H1 (cell line): ENCODE data around the gene ABCA1. TPM values are rescaled to one million over a fixed set of nuclear protein-coding genes. Genes with fewer than 3 reads are reported as not detected.

Experiments used
- CTCF ChIA-PET: fragments of 300-600 bp; sonication (Branson Sonifier 250); formaldehyde crosslinking; loops from one replicate; lab custom pipeline; 2021; ENCODE audit not compliant: partially characterized antibody; lab: Charles Lee
- POLR2A ChIA-PET: fragments of 300-600 bp; sonication (Branson Sonifier 250); formaldehyde crosslinking; loops from one replicate; lab custom pipeline; 2021; ENCODE audit warnings: inconsistent platforms; ENCODE audit not compliant: partially characterized antibody; lab: Charles Lee
- DNase-seq, 2 experiments: peaks; one replicate each; pipeline versions ENCODE4 v3.0.0 to v3.0.0-alpha.2; 2010 to 2022; ENCODE audit warnings: low spot score in 2 of 2, low read depth in 1 of 2, mixed read lengths in 1 of 2
- FAIRE-seq: peaks from 2 replicates; lab custom pipeline; 2011; peaks lifted over from hg19 to GRCh38; lab: Jason Lieb, UNC
- H2AFZ ChIP-seq: 2 replicates; pipeline ENCODE4 v1.8.1; 2012; ENCODE audit warnings: low read length, inconsistent platforms
- H2AK5ac ChIP-seq: 2 replicates; pipeline ENCODE4 v1.6.1; 2013; ENCODE audit warnings: low read depth, low read length
- H2BK120ac ChIP-seq: replicated peaks from 2 replicates; pipeline ENCODE3; 2013; ENCODE audit warnings: low read depth, low read length, inconsistent platforms
- H2BK12ac ChIP-seq: 2 replicates; pipeline ENCODE4 v1.6.1; 2013; ENCODE audit warnings: low read depth, low read length
- H2BK15ac ChIP-seq: 2 replicates; pipeline ENCODE4 v1.6.1; 2013; ENCODE audit warnings: low read length
- H2BK20ac ChIP-seq: 2 replicates; pipeline ENCODE4 v1.6.1; 2013; ENCODE audit warnings: low read length
- H2BK5ac ChIP-seq: 2 replicates; pipeline ENCODE4 v1.6.1; 2013; ENCODE audit warnings: low read depth, low read length
- H3K14ac ChIP-seq: 2 replicates; pipeline ENCODE4 v1.6.1; 2013; ENCODE audit warnings: inconsistent platforms; ENCODE audit not compliant: insufficient read length
- H3K18ac ChIP-seq: 2 replicates; pipeline ENCODE4 v1.6.1; 2013; ENCODE audit warnings: low read length; ENCODE audit errors: extremely low read depth
- H3K23ac ChIP-seq: 2 replicates; pipeline ENCODE4 v1.6.1; 2013; ENCODE audit warnings: inconsistent platforms; ENCODE audit not compliant: insufficient read length
- H3K23me2 ChIP-seq: 2 replicates; pipeline ENCODE4 v1.6.1; 2013; ENCODE audit warnings: low read depth, low read length
- H3K27ac ChIP-seq: 2 replicates; pipeline ENCODE4 v1.6.1; 2011; ENCODE audit warnings: low read depth, low read length, inconsistent platforms
- H3K27me3 ChIP-seq, 4 experiments: replicated peaks in 1 of 4; 1 replicate in 1 of 4; 2 replicates in 3 of 4; pipeline versions ENCODE4 v1.6.1 to v1.8.1; 2011 to 2013; ENCODE audit warnings: low read length in 3 of 4, mild to moderate bottlenecking in 3 of 4, inconsistent platforms in 2 of 4, mixed read lengths in 2 of 4, moderate library complexity in 1 of 4; ENCODE audit not compliant: control insufficient read depth in 3 of 4, insufficient read depth in 3 of 4; ENCODE audit errors: extremely low read depth in 1 of 4
- H3K36me3 ChIP-seq, 4 experiments: 2 replicates each; pipeline versions ENCODE4 v1.6.1 to v1.8.1; 2011 to 2013; ENCODE audit warnings: mild to moderate bottlenecking in 4 of 4, low read length in 3 of 4, moderate library complexity in 2 of 4, control low read depth in 1 of 4, inconsistent platforms in 1 of 4; ENCODE audit not compliant: insufficient read depth in 4 of 4, control insufficient read depth in 2 of 4
- H3K4ac ChIP-seq: replicated peaks from 2 replicates; pipeline ENCODE3; 2013; ENCODE audit warnings: low read length, low read depth, mixed read lengths, inconsistent platforms; ENCODE audit not compliant: insufficient read length
- H3K4me1 ChIP-seq, 4 experiments: replicated peaks in 1 of 4; 1 replicate in 1 of 4; 2 replicates in 3 of 4; pipeline versions ENCODE4 v1.6.1 to v1.8.1; 2011 to 2013; ENCODE audit warnings: low read length in 3 of 4, inconsistent platforms in 2 of 4, mixed read lengths in 1 of 4; ENCODE audit not compliant: insufficient read depth in 4 of 4, control insufficient read depth in 3 of 4
- H3K4me2 ChIP-seq, 2 experiments: 2 replicates each; pipeline versions ENCODE4 v1.6.1 to v1.8.1; 2011 to 2013; ENCODE audit warnings: low read depth in 2 of 2, low read length in 2 of 2, control low read depth in 1 of 2, inconsistent platforms in 1 of 2, mild to moderate bottlenecking in 1 of 2; ENCODE audit not compliant: insufficient read depth in 1 of 2
- H3K4me3 ChIP-seq, 4 experiments: fragments of 200-600, 300-600 bp in 1 of 4; sonication (generic), shearing (Covaris generic), sonication (Bioruptor Twin) in 1 of 4; 2 replicates each; pipeline versions ENCODE4 v1.5.1 to v1.8.1; 2011 to 2016; ENCODE audit warnings: low read length in 4 of 4, low read depth in 3 of 4, control low read depth in 2 of 4, inconsistent platforms in 2 of 4, mild to moderate bottlenecking in 2 of 4, mixed read lengths in 1 of 4, moderate library complexity in 1 of 4; ENCODE audit not compliant: insufficient read depth in 2 of 4; ENCODE audit errors: extremely low read depth in 1 of 4
- H3K56ac ChIP-seq: replicated peaks from 2 replicates; pipeline ENCODE3; 2013; ENCODE audit warnings: low read depth, mild to moderate bottlenecking, mixed read lengths, low read length, inconsistent platforms; ENCODE audit not compliant: insufficient read length
- H3K79me1 ChIP-seq: 2 replicates; pipeline ENCODE4 v1.6.1; 2013; ENCODE audit warnings: low read depth, low read length, control low read depth
- H3K79me2 ChIP-seq, 2 experiments: 2 replicates each; pipeline versions ENCODE4 v1.6.1 to v1.8.1; 2012 to 2013; ENCODE audit warnings: low read length in 2 of 2, mild to moderate bottlenecking in 2 of 2, inconsistent platforms in 1 of 2; ENCODE audit not compliant: insufficient read depth in 2 of 2, control insufficient read depth in 1 of 2
- H3K9ac ChIP-seq, 4 experiments: replicated peaks in 1 of 4; 1 replicate in 1 of 4; 2 replicates in 3 of 4; pipeline versions ENCODE4 v1.6.1 to v1.8.1; 2011 to 2013; ENCODE audit warnings: low read depth in 3 of 4, low read length in 3 of 4, control low read depth in 2 of 4, mild to moderate bottlenecking in 2 of 4, moderate library complexity in 2 of 4, inconsistent platforms in 1 of 4; ENCODE audit errors: extremely low read depth in 1 of 4
- H3K9me3 ChIP-seq, 2 experiments: 2 replicates each; pipeline versions ENCODE4 v1.6.1 to v1.8.1; 2012 to 2013; ENCODE audit warnings: mild to moderate bottlenecking in 2 of 2, moderate library complexity in 2 of 2, control low read depth in 1 of 2, inconsistent platforms in 1 of 2, low read depth in 1 of 2, low read length in 1 of 2, mixed read lengths in 1 of 2; ENCODE audit not compliant: insufficient read depth in 2 of 2
- H4K20me1 ChIP-seq, 2 experiments: replicated peaks in 1 of 2; 2 replicates each; pipeline versions ENCODE3 to v1.8.1; 2011 to 2013; ENCODE audit warnings: inconsistent platforms in 2 of 2, low read length in 2 of 2, mild to moderate bottlenecking in 1 of 2; ENCODE audit not compliant: insufficient read depth in 2 of 2, control insufficient read depth in 1 of 2
- H4K5ac ChIP-seq: 2 replicates; pipeline ENCODE4 v1.6.1; 2013; ENCODE audit warnings: low read length, low read depth, mixed read lengths, inconsistent platforms; ENCODE audit not compliant: insufficient read length
- H4K8ac ChIP-seq: 2 replicates; pipeline ENCODE4 v1.8.0; 2013; ENCODE audit warnings: mild to moderate bottlenecking, moderate library complexity, low read length, inconsistent platforms; ENCODE audit not compliant: insufficient read depth; ENCODE audit errors: extremely low read depth
- H4K91ac ChIP-seq: replicated peaks from 2 replicates; pipeline ENCODE3; 2013; ENCODE audit warnings: low read length, mixed read lengths, inconsistent platforms; ENCODE audit not compliant: insufficient read length
- ATF2 ChIP-seq: IDR thresholded peaks from 2 replicates; pipeline ENCODE4 v1.6.1; 2012; ENCODE audit warnings: low read length, inconsistent platforms
- CHD2 ChIP-seq: IDR thresholded peaks from 2 replicates; pipeline ENCODE4 v1.6.1; 2012; ENCODE audit warnings: low read length, improper control_type of control experiment
- EZH2 ChIP-seq: fragments of 200-600 bp; sonication (generic); IDR thresholded peaks from 2 replicates; pipeline ENCODE4 v1.7.1; 2012; ENCODE audit warnings: low read depth, mild to moderate bottlenecking, moderate library complexity, low read length, inconsistent platforms; ENCODE audit not compliant: severe bottlenecking
- GABPA ChIP-seq: IDR thresholded peaks from 2 replicates; pipeline ENCODE4 v1.6.1; 2011; ENCODE audit warnings: mild to moderate bottlenecking, low read length, moderate library complexity, borderline replicate concordance; ENCODE audit not compliant: insufficient read depth
- HDAC2 ChIP-seq, 2 experiments: fragments of 300-600 bp in 1 of 2; sonication (generic) in 1 of 2; IDR thresholded peaks; 2 replicates each; pipeline ENCODE4 v1.6.1; 2011 to 2012; ENCODE audit warnings: low read depth in 2 of 2, low read length in 2 of 2, mild to moderate bottlenecking in 2 of 2, moderate library complexity in 2 of 2, borderline replicate concordance in 1 of 2, inconsistent platforms in 1 of 2
- NRF1 ChIP-seq: IDR thresholded peaks from 2 replicates; pipeline ENCODE4 v1.6.1; 2011; ENCODE audit warnings: mild to moderate bottlenecking, low read depth, low read length, improper control_type of control experiment
- POLR2AphosphoS5 ChIP-seq: IDR thresholded peaks from 2 replicates; pipeline ENCODE4 v1.6.1; 2011; ENCODE audit warnings: low read depth, low read length
- RAD21 ChIP-seq, 2 experiments: IDR thresholded peaks in 1 of 2; conservative IDR thresholded peaks in 1 of 2; 2 replicates each; pipeline ENCODE4 v1.6.1; 2011; ENCODE audit warnings: low read depth in 2 of 2, low read length in 2 of 2, improper control_type of control experiment in 1 of 2, inconsistent platforms in 1 of 2, mild to moderate bottlenecking in 1 of 2, moderate library complexity in 1 of 2
- RXRA ChIP-seq: IDR thresholded peaks from 2 replicates; pipeline ENCODE4 v1.6.1; 2011; ENCODE audit warnings: low read depth, mild to moderate bottlenecking, low read length, moderate library complexity; ENCODE audit not compliant: insufficient read depth
- SP1 ChIP-seq: IDR thresholded peaks from 2 replicates; pipeline ENCODE4 v1.6.1; 2011; ENCODE audit warnings: low read depth, low read length
- SUZ12 ChIP-seq: fragments of 200-600 bp; sonication (generic); IDR thresholded peaks from 2 replicates; pipeline ENCODE4 v1.6.1; 2012; ENCODE audit warnings: mild to moderate bottlenecking, inconsistent platforms, low read length, moderate library complexity, mixed read lengths
- TBP ChIP-seq: IDR thresholded peaks from 2 replicates; pipeline ENCODE4 v1.6.1; 2011; ENCODE audit warnings: low read depth, low read length, improper control_type of control experiment
- TCF12 ChIP-seq: IDR thresholded peaks from 2 replicates; pipeline ENCODE4 v1.6.1; 2011; ENCODE audit warnings: low read depth, mild to moderate bottlenecking, low read length
- WGBS, 2 experiments: shearing (Covaris generic) in 1 of 2; methylation state at CpG; one replicate each; pipeline versions ENCODE4 v1.1.6 to v1.1.7; 2013 to 2015; ENCODE audit warnings: low lambda C conversion rate in 2 of 2, mixed read lengths in 2 of 2, inconsistent platforms in 1 of 2, low coverage in 1 of 2, missing lambda C conversion rate in 1 of 2; ENCODE audit not compliant: insufficient replicate concordance in 2 of 2, insufficient coverage in 1 of 2, insufficient read length in 1 of 2; ENCODE audit errors: extremely low coverage in 1 of 2, missing lambda C conversion rate in 1 of 2; 5-methylcytosine and 5-hydroxymethylcytosine counted together
- polyA plus RNA-seq, 7 experiments: library from polyadenylated mRNA; depleted of rRNA in 3 of 7; stranded (reverse) in 5 of 7; unstranded in 2 of 7; fragments of >200 nt in 5 of 7; fragments of 200-250 nt in 2 of 7; gene quantifications; 1 replicate in 5 of 7; 2 replicates in 1 of 7; 4 replicates in 1 of 7; pipeline versions ENCODE4 v1.2.1 to v1.2.3, GENCODE V29; 2011 to 2013; ENCODE audit warnings: missing spikeins in 2 of 7, mixed read lengths in 2 of 7
- total RNA-seq: library from RNA; stranded (reverse); fragmentation: NEBNext Ultra II Directional; extraction: Animal tissue kit (Norgen Biotek cat#: 25700); gene quantifications from 2 replicates; pipeline ENCODE4 v1.2.1, GENCODE V29; 2021

ABCA1 gene
- total and polyA plus RNA-seq, 2 of the 8 experiments (the other 6 are each of a cell fraction or from before 2014, with no cell fraction given): 6.9 to 7.8 TPM

DNA sequence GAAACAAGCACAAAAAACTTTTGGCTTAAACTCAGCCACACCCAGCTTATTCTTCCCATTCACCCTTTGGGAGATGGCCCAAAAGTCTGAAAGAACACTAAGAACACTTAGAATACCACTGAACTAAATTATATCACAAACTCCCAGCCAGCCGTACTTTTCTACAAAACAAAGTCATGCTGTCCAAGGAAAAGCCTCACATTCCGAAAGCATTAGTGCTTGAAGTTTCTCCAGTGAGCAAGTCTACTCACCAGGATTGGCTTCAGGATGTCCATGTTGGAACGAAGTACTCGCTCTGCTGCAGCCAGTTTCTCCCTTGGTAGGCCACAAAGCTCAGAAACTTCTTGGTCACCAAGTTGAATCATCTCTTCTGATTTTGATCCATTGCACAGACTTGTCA, 69.7 kb downstream of the ABCA1 start:
- H4K5ac ChIP-seq: no peak overlapping the region
- no peaks in the 10 kb centered on the region for H3K23me2 ChIP-seq
- no peak overlapping the region for H2AK5ac ChIP-seq
- no peak overlapping the region for H2BK5ac ChIP-seq
- H3K18ac ChIP-seq: no peak overlapping the region
- no peak for DNase-seq
- H2AFZ ChIP-seq: no peak overlapping the region
- H3K9me3 ChIP-seq: no peaks in the 10 kb centered on the region
- no peak overlapping the region for H2BK12ac ChIP-seq
- H3K23ac ChIP-seq: no peak overlapping the region
- no peak overlapping the region for H3K56ac ChIP-seq
- H3K14ac ChIP-seq: no peak overlapping the region
- H3K9ac ChIP-seq: no peak overlapping the region
- FAIRE-seq: no peak
- H2BK15ac ChIP-seq: no peak overlapping the region
- H2BK120ac ChIP-seq: no peak overlapping the region
- 96% methylated on average over 4 of the region's 4 CpGs; no CpG with 5 or more reads in 1 of the 2 experiments for WGBS, 2 experiments
- no peak overlapping the region for H3K27ac ChIP-seq
- H3K79me2 ChIP-seq: no peaks in the 10 kb centered on the region
- H3K36me3 ChIP-seq: no peaks in the 10 kb centered on the region; a peak in 4 of 8 replicates
- no peak overlapping the region for H3K4me3 ChIP-seq
- H3K79me1 ChIP-seq: no peaks in the 10 kb centered on the region
- ChIA-PET POLR2A (no interaction called here), CTCF (no interaction called here)
- no peak overlapping the region for H3K4me2 ChIP-seq
- H2BK20ac ChIP-seq: no peak overlapping the region
- H4K20me1 ChIP-seq: no peaks in the 10 kb centered on the region
- no peak overlapping the region for H3K4ac ChIP-seq
- no peak overlapping the region for H4K91ac ChIP-seq
- no peaks in the 10 kb centered on the region for H3K27me3 ChIP-seq
- H4K8ac ChIP-seq: no peak overlapping the region
- peaks cover 2 to 11% (median 8%) of the 10 kb centered on the region in 4 experiments; a peak in 5 of 7 replicates for H3K4me1 ChIP-seq
- TF ChIP-seq ATF2 (no peak), RAD21 (IDR thresholded peaks at IDR 0.05 in 1 of 2, conservative IDR thresholded peaks at IDR 0.05 in 1 of 2; ENCODE audit: low read depth in 2 of 2, low read length in 2 of 2) (no peak), HDAC2 (IDR thresholded peaks at IDR 0.05; ENCODE audit: borderline replicate concordance in 1 of 2, low read depth in 2 of 2, low read length in 2 of 2) (no peak), EZH2 (no peak), SUZ12 (no peak), RXRA (no peak), TCF12 (no peak), CHD2 (no peak), GABPA (no peak), NRF1 (no peak), TBP (no peak), POLR2AphosphoS5 (no peak), SP1 (no peak)
